ENCODE results near the gene BDKRB1. TPM values are rescaled to one million over a fixed set of nuclear protein-coding genes. Genes with fewer than 3 reads are reported as not detected.

Gene BDKRB1
- total RNA-seq, 1 experiment from 2014 or later = 0.11 TPM

- Mint-ChIP-seq H3K27ac (no peak overlapping the region), H3K36me3 (peaks cover 10% of the 10 kb centered on the region), H3K27me3 (ENCODE audit: low read depth) (no peaks in the 10 kb centered on the region), H3K9me3 (peaks cover 21% of the 10 kb centered on the region), H3K4me3 (no peak overlapping the region), H3K4me1 (peaks cover 11% of the 10 kb centered on the region)
- ATAC-seq (no peak), DNase-seq (ENCODE audit: low spot score) (no peak)
- POLR2A ChIA-PET = no interaction called here
- CTCF ChIA-PET = interaction anchor here (7.6 kb wide), 1 partner anchor 171 kb away, joined by 94 read pairs; no protein-coding TSS in a partner anchor
- no peak for TF ChIP-seq PREB (CRISPR knock-in tag; IDR thresholded peaks at IDR 0.05; ENCODE audit: borderline replicate concordance)
- TF ChIP-seq EMX1 (CRISPR knock-in tag; IDR thresholded peaks at IDR 0.05) = no peak
- TF ChIP-seq, protein P1, sequence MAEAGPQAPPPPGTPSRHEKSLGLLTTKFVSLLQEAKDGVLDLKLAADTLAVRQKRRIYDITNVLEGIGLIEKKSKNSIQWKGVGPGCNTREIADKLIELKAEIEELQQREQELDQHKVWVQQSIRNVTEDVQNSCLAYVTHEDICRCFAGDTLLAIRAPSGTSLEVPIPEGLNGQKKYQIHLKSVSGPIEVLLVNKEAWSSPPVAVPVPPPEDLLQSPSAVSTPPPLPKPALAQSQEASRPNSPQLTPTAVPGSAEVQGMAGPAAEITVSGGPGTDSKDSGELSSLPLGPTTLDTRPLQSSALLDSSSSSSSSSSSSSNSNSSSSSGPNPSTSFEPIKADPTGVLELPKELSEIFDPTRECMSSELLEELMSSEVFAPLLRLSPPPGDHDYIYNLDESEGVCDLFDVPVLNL (CRISPR knock-in tag; IDR thresholded peaks at IDR 0.05; ENCODE audit: borderline replicate concordance, low read depth) = no peak
- TF ChIP-seq AFF4 (CRISPR knock-in tag; IDR thresholded peaks at IDR 0.05; ENCODE audit: borderline replicate concordance) = no peak
- TF ChIP-seq, protein P2, sequence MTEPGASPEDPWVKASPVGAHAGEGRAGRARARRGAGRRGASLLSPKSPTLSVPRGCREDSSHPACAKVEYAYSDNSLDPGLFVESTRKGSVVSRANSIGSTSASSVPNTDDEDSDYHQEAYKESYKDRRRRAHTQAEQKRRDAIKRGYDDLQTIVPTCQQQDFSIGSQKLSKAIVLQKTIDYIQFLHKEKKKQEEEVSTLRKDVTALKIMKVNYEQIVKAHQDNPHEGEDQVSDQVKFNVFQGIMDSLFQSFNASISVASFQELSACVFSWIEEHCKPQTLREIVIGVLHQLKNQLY (CRISPR knock-in tag; IDR thresholded peaks at IDR 0.05) = no peak
- TF ChIP-seq ZNF317 (CRISPR knock-in tag; IDR thresholded peaks at IDR 0.05; ENCODE audit: borderline replicate concordance, low read depth) = no peak
- TF ChIP-seq NR3C1 (CRISPR knock-in tag; conservative IDR thresholded peaks at IDR 0.05; ENCODE audit: low read depth) = no peak
- no peak for TF ChIP-seq ZNF281 (CRISPR knock-in tag; IDR thresholded peaks at IDR 0.05)
- TF ChIP-seq CBFB (CRISPR knock-in tag; IDR thresholded peaks at IDR 0.05; ENCODE audit: low read depth) = no peak
- no peak for TF ChIP-seq SOX15 (CRISPR knock-in tag; IDR thresholded peaks at IDR 0.05)
- TF ChIP-seq PRDM15 (CRISPR knock-in tag; IDR thresholded peaks at IDR 0.05) = no peak
Measured at GRCh38 chr14:96271421-96271762, 15.4 kb downstream of the BDKRB1 start.

Data from WTC11 (cell line).